NCI-H2081 treated with DMSO at 0.1 percent for 48 hours (cell line): Measurements from ENCODE around the gene RXFP1.

Experiments used
- DNase-seq: peaks from one replicate; lab custom pipeline; 2025; lab: John Stamatoyannopoulos, UW

Gene RXFP1

GRCh38 chr4:158671915-158672806 is 150.5 kb downstream of the RXFP1 start, which contains the start of gene ETFDH:
Gene ETFDH, plus strand, starts transcription at chr4:158672296. Its CDS starts 161 bp downstream, at chr4:158672457.
- DNase-seq: peak; percentile 85

- no peak for DNase-seq
Observed at GRCh38 chr4:158673633-158674032, 152.0 kb downstream of the RXFP1 start.

GRCh38 chr4:158676076-158676475 is 154.4 kb downstream of the RXFP1 start:
- no peak for DNase-seq

GRCh38 chr4:158678767-158679166 is 157.1 kb downstream of the RXFP1 start:
- DNase-seq: no peak

- DNase-seq: peak; percentile 19
Observed at GRCh38 chr4:158681629-158682028, 159.9 kb downstream of the RXFP1 start.

- no peak for DNase-seq
Observed at GRCh38 chr4:158682066-158682465, 160.4 kb downstream of the RXFP1 start.

- DNase-seq: no peak
Observed at GRCh38 chr4:158688813-158689212, 167.1 kb downstream of the RXFP1 start.
